Measurements from ENCODE around the gene MLF1. TPM values are rescaled to one million over a fixed set of nuclear protein-coding genes. Genes with fewer than 3 reads are reported as not detected.

MLF1 gene

Small RNAs within 50 kb of the gene (small RNA-seq; reads per million reads assigned to genes)
- gene AC025033.1 (ENCODE audit: low read depth): not detected
